Fibroblast of peridontal ligament (primary cell): ENCODE measurements around the gene PIK3AP1.
A peak's percentile ranks its signal among the peaks of the same experiment; 100 is the strongest.
"Not testable (repeated sequence)": the region's sequence is repeated elsewhere in the genome, so short reads cannot be mapped to it uniquely, and the experiment has no call there.

Experiments
- DNase-seq: peaks from one replicate; pipeline ENCODE4 v3.0.0-alpha.2; 2010; ENCODE audit errors: extremely low read depth

PIK3AP1 gene

DNA sequence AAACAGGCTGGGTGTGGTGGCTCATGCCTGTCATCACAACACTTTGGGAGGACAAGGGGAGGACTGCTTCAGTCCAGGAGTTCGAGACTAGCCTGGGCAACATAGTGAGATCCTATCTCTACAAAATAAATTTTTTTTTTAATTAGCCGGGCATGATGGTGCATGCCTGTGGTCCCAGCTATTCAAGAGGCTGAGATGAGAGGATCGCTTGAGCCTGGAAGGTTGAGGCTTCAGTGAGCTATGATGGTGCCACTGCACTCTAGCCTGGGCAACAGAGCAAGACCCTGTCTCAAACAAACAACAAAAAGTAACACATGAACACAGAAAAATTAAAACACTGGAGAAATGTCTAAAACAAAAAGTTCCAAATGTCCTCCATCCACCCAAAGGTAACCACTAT lies 22.9 kb downstream of the PIK3AP1 start:
- no peak for DNase-seq

DNA sequence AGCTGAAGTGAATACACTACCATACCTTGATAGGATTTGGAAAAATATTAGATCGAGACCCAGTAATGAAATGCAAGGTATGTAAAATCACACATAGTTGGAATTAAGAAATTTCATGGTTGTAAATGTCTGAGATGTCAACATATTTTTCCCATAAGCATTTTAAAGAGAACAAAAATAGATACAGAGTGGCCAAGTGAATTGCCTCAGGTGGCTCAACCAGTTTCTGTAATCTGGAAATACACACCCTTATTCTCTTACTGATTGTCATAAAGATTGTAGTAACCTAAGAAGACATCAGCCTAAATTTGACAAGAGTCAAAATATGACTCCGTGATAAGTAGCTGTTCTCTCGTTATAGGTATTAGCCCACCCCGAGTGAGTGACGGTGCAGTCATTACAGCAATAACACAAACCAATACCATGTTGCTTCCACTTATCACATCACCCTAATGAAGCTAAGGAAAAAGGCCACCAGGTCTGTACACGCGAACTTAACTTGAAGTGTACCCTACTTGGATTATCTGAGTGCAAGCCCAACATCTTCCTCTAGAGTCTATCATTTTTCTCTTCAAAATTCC lies 23.4 kb downstream of the PIK3AP1 start:
- DNase-seq = no peak

DNA sequence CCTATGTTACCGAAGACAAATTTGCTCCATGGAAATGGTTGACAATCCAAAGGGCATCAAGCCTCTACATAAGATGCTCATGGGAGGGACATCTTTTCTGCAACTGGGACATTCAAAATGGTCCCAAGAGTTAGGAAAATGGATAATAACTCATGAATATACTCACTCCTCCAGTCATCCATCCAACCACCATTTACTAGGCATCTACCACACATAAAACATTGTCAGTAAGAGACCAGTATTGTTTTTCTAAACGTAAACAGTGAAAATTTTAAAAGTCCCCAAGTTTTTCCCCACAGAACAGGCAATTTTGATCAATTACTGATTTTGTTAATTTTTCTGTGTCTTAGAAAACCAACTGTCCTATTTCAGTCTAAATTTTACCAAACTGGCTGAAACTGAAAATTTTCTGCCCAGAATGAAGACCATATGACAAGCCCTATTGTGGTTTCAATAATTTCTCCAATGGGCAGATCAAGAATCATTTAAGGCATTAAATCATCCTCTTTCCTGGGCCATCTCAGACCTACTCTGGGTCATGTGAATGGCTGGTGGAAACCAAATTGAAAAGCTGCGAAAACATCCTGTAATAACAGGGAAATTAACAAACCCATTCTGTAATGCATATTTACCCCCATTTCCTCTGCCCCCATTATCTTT lies 24.2 kb downstream of the PIK3AP1 start:
- DNase-seq = no peak

DNA sequence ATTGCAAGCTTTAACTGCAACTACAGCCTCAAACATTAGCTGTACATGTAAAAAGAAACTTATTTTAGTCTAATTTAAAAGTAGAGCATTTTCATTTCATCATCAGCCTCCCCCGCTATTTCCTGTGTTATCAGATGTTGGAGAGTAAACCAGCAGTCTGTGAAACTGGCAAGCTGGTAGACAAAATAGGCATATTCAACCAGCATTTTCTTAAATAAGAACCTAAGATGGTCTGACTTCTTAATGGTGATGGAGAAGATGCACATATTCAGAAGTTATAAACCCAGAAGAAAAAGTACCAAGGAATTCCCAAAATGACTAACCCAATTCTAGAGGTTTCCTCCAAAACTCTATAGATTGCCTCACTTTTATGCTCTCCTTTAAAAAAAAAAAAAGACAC lies 24.9 kb downstream of the PIK3AP1 start:
- DNase-seq = no peak

DNA sequence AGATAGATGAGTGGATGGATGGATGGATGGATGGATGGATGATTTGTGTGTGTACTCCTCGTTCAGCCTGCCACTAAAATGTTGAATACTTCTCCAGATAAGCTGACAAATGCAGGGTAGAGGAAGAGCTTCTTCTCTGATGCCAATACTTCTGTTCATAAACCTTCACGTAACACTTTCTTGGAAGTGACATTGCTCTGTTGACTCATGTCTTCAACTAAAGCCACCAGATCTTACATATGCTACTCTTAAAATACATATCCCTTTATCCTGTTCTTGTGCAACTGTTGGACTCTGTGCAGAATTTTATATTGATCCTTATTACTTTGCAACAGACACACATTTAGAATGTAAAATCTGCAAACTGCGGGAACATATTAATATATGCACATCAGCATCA lies 26.9 kb downstream of the PIK3AP1 start:
- DNase-seq = no peak

DNA sequence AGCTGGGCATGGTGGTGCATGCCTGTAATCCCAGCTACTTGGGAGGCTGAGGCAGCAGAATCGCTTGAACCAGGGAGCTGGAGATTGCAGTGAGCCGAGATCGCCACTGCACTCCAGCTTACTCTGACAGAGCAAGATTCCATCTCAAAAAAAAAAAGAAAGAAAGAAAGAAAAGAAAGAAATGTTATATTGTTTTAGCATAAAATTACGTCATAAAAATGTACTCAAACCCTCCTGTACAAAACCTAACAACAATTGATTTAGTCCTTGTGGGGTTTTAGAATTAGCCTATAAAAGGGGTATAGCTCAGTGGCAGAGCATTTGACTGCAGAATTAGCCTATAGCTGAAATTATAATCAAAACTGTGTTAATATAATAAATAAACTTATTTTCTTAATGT lies 27.9 kb downstream of the PIK3AP1 start:
- no peak for DNase-seq

DNA sequence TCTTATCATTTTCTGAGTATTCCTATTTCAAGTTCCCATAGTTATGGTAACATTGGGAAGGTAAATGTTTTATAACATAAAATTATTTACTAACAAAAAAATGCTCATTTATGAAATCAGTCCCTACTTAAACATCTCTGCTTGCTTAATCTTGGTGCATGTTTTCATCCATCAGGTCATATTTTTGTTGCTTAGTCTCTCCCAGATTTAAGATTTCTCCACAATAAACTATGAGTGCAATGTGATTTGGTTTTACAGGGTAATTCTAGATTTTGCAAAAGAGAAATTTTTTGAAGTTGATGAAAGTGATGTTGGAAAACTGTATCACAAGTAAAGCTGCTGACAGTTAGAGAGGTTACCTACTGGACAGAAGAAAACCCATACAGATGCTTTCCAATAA lies 28.6 kb downstream of the PIK3AP1 start:
- DNase-seq = no peak

DNA sequence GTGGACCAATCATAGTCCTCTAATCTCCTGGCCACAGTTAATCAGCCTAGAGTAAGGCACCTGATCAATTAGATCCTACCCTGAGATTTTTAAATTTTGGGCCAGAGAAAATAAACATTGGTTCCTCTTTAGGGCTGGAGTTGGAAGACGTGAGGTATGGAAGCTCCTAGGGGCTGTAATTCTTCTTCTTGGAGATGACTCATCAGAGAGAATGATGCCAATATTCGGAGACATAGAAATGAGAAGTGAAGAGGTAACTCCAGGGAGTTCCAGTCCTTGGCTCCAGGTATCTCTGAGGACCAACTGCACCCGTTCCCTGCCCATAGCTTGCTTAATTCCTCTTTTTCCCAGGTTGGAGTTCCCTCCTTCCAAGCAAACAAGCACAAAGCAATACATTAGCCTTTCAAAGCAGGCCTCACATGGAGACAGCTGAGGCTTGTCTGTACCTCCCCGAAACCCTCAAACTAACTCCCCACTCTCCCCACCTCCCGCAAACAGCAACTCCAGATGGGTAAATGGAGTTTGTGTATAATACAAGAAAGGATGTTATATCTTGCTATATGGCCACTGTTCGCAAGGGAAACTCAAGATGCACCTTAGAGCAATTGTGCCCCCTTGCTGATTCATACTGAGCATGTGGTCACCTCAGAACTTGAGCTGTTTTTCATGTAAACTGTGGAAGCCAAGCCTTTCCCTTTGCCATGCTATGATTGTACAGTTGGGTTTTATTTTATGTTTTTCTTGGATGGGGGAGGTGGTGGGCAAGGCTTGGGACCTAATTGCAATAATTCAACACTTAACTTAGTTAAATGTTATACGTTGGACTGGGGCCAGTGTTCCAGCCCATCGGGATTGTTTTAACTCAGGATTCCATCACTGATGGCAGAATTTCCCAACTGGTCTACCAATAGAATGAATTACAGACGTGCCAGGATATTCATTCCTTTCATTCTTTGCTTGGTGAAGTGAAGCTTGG lies 29.3 kb downstream of the PIK3AP1 start:
- DNase-seq = peak; percentile 3

DNA sequence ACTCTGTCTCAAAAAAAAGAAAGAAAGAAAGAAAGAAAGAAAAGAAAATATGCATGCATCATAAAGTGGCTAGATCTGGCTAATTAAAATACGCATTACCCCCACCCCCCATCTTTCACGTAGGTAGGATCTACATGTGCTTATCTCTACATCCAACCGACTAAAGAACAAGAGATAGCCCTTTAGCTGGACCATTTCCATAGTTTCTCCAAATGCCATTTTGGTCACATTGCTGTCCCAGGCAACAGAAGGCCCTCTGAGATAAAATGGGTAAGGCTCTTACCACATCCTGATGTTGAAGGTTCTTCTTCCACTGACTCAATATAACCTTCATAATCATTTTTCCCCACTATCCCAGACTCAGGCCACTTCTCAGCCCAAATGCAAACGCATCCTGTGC lies 31.5 kb downstream of the PIK3AP1 start:
- DNase-seq = no peak

DNA sequence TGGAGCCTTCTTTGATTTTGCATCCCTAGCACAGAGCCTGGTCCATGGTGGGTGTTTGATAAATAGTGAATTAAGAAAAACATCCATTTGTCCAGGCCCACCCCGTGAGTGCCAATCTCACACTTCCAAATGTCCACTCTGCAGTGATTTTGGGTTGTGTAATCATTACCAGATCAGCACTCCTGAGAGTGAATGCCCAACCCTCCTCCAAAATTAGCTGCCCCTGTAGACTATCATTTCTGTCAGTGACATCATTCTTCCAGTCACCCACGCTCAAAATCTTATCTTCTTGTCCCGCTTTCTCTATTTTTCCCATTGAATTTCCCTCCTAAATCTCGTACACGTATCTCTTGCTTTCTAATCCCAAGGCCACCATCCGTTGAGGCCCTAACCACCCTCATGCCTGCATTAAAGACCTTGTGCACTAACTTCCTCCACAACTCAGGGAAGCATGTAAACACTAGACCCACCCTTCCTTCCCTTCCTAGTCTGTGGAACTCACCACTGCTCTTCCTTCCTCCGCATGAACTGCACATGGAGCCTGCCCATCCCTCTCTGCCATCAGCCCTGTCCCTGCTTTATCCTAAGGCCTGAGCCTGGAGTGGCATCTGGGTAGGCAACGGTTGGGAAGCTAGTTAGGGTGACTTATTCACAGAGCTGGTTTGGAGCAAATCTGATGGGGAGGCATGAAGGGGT lies 32.8 kb downstream of the PIK3AP1 start:
- no peak for DNase-seq

DNA sequence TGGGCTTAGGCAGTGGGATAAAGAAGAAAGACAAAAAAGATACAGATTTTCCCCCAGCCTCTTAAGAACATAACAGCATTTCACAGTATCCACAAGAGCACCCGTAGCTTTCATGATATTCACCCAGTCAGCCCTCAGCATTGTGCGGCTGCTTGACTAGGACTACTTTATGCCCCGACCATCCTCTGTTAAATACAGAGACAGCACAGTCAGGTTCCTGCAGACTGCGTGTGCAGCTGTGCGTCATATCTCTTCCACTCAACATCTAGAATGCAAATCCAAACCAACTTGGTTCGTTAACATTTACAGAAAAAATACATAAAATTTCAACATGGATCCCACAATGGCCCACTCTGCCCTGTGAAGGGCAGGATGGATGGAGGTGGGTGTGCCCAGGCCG lies 33.8 kb downstream of the PIK3AP1 start:
- no peak for DNase-seq

DNA sequence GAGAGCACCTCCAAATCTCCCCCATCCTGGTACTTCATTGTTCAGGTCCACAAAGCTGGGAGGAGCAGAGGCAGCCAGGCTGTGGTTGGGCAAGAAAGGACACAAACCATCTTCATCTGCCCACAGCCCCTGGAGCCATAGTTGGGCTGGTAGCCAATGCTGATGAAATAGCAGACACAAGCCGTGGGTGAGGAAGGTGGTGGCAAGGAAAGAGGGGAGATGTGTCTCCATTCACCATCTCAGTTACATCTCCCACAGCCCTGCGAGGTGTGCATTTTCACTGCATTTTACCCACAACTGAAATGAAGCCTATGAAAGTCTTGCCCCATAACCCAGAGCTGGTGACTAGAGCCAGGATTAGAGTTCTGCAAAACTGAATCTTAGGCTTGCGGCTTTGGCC lies 35.0 kb downstream of the PIK3AP1 start:
- DNase-seq = no peak

DNA sequence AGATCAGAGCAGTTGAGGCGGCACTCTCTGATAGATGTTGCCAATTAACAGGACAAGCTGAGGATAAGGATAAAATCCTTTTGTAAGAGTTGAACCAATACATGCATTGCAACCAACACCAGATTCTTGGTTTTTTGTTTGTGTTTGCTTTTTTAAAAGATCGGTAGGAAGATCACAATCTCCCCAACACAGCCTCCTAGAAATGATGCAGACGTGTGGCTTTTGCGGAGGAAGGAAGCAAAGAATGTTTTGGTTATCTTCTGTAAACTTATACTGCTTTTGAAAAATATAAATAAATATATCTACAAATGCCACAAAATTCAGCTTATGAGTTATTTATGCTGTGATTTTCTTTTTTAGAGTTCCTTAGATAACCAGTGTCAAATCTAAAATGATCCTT lies 35.5 kb downstream of the PIK3AP1 start:
- no peak for DNase-seq

DNA sequence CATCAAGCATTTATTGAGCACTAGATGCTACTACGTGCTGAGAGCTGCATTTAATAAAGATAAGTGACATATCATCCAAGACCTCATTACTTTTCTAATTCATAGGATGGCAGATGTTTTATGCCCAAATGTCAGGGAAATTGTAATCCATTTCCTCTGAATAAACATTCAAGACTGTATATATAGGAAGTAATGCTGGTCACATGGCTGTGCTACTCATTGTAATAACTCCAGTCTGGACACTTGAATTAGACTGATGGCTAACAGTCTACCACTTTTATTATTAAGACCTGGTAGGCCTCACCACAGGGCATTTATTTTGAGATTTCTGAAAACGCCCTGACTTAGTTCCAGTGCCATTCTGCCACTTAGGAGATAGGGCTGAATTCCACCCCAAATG lies 36.6 kb downstream of the PIK3AP1 start:
- DNase-seq = no peak

DNA sequence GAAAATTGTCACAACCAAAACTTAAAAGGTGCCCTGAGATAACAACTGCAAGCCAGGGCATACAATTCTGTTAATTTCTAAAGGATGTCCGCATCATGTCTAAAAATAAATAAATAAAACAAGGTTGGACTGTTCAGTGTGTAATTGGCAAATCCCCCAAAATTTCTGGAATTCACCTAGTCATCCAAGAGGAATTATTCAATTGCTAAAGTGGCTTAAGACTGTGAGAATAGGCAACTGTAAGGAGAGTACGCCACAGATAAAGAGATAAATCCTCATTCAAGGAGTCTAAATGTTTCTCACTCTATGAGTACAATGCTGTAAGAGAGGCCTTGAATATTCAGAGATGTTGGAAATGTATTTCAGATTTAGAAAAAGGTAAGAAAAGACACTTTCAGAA lies 37.2 kb downstream of the PIK3AP1 start:
- DNase-seq = peak; percentile 2

DNA sequence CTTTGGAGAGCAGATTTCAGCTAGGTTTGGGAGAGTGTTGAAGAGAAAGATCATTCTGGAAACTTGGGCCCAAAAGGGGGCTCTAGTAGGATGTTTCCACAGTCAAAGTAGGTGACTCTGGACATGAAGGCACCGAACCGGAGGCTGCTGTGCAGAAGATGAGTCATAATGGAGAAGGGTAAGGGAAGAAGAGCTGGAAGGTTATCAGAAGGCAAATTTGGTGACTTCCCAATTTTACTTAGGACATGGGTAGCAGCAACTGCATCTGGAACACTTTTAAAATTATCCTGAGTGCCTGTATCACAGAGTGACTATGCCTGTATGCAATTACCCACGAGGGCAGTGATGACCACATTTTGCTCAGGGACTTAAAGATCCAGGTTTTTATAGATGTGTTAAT lies 38.8 kb downstream of the PIK3AP1 start:
- DNase-seq = no peak

DNA sequence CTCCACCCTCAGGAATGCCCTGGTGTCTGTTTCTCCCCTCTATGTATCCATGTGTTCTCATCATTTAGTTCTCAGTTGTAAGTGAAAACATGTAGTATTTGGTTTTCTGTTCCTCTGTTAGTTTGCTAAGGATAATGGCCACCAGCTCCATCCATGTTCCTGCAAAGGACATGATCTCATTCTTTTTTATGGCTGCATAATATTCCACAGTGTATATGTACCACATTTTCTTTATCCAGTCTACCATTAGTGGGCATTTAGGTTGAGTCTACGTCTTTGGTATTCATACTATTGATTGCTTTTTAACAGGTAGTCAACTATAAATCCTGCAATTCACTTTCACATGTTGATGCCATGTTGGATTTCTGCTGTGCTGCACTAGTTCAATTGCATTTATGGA lies 39.9 kb downstream of the PIK3AP1 start:
- not testable (repeated sequence) for DNase-seq

DNA sequence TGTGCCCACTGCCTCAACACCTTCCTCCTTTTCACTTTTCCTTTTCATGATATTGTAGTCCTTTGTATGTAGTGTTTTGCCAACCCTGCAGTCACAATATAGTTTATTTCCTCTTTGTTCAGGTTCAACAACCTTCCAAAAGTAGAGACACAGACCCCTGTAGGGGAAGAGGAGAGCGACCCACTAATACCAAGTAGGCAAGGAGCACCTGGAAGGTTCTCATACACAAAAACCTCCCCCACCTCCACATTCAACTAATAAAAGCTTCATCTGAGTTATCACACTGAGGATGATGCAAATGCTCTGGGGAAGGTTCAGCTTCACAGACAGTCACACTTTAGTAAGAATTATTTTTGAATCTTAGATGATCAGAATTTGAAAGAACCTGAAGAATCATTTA lies 41.6 kb downstream of the PIK3AP1 start:
- no peak for DNase-seq

DNA sequence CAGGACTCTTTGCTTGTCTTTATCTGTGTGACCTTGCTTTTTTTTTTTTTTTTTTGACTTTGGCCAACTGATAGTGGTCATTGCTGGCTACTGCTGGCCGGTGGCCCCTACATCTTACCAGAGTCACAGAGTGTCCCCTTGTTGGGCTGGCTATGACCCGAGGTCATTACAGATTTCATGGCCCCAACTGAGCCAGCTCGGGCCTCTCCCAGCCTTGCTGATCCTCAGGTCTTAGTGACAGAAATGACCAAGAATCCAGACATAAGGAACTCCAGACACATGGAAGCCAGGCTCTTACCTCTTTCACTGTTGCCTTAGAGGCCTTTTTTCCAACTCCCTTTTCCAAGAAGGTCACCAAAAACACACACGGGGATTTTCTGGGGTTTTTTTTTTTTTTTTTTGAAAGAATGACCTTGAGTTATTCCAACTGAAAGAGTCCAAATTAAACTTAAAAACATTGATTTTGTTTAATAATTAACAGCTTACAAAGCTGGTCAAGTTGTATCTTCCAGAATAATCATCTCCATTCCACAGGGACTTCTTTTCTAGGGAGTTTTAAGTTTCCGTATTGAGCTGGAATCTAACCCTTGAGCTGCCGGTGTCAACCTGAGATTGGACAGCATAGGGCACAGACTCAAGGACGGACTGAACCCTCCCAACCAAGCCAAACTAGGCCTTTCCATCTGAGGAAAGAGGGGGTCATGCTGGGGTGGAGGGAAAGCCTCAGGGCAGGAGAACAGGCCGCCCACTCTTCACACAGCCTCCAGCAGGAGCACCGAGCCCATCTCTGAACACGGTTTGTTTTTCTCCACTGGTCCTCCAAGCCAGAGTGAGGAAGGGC lies 43.8 kb downstream of the PIK3AP1 start:
- DNase-seq = no peak

DNA sequence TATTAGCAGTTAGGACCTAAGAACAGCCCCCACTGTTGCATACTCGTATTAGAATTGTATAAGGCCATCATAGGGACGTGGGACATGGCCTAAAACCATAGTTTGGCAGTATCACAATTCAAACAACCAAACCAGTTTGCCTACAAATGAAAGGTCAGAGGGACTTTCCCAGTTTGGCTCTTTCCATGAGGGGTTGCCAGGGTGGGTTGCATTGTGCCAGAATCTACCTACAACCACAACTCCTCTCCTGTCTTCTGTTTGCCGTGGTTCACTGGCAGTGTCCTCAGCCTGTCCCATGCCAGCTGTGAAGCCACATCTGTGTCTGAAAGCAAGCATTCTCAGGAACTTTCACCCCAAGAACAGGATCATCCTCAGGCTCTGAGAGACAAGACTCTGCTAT lies 44.5 kb downstream of the PIK3AP1 start:
- no peak for DNase-seq

DNA sequence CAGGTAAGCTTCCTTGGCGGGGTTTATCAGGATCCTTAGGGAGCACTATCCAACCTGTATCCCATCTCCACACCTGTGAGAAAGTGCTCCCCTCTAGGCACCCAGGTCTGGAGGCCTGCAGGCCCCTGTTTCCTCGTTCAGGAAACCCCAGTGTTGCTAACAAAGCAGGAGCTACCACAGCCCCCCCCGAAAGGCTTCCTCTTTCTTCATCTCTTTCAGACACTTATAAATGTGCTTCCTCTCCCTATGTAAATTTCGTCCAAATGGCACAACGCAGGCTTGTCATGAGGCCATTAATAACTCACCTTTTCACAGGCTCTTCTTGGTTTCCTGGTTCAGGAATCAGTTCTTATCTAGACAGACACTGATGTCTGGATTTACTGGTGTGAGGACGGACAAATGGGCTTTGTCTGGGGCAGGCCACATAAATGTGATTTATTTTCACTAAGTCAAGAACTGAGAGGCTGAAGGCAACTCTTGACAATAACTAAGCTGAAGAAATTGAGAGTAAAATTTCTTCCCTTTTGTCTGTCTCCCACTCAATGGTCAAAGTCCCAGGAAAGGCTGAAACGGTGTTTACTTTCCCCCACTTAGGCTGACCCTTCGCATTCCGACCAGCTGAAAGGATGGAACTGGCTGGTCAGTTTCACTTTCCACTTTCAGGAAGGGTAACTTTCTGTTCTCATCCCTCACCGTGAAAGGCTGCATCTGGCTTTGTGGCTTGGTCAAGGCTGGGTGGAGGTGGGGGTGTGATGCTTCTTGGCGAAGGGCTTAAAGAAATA lies 46.8 kb downstream of the PIK3AP1 start:
- peak; percentile 12 for DNase-seq
